GM10266 (cell line): ENCODE results near the gene PLXNA2.

Experiments
- DNase-seq: peaks from one replicate; pipeline ENCODE4 v3.0.0; 2012; ENCODE audit errors: extremely low spot score
- TF ChIP-seq, protein P1 (sequence below): IDR thresholded peaks from 2 replicates; pipeline ENCODE4 v1.5.1; 2012; ENCODE audit warnings: mild to moderate bottlenecking, low read depth; ENCODE audit not compliant: control insufficient read depth, insufficient read depth; ENCODE audit errors: missing control alignments

The PLXNA2 gene

DNA sequence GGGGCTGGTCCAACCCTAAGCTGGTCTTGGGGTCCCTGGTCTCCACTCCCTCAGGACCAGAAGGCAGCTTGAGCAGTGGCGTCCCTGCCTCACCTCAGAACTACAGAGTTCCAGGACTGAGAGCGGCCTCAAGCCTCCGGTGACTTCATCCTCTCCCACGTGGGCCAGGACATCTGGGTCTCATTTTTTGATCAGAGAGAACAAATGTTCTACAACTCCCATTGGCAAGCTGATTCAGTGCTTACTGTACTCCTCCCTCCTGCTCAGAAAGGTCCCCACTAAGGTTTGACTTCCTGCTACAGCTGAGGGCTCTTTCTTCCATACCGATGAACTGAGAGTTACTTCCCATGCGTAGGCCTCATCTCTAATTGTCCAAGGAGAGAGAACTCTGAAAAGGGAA, 78.5 kb downstream of the PLXNA2 start:
- TF ChIP-seq, protein P1, sequence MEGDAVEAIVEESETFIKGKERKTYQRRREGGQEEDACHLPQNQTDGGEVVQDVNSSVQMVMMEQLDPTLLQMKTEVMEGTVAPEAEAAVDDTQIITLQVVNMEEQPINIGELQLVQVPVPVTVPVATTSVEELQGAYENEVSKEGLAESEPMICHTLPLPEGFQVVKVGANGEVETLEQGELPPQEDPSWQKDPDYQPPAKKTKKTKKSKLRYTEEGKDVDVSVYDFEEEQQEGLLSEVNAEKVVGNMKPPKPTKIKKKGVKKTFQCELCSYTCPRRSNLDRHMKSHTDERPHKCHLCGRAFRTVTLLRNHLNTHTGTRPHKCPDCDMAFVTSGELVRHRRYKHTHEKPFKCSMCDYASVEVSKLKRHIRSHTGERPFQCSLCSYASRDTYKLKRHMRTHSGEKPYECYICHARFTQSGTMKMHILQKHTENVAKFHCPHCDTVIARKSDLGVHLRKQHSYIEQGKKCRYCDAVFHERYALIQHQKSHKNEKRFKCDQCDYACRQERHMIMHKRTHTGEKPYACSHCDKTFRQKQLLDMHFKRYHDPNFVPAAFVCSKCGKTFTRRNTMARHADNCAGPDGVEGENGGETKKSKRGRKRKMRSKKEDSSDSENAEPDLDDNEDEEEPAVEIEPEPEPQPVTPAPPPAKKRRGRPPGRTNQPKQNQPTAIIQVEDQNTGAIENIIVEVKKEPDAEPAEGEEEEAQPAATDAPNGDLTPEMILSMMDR = no peak
- DNase-seq = no peak

DNA sequence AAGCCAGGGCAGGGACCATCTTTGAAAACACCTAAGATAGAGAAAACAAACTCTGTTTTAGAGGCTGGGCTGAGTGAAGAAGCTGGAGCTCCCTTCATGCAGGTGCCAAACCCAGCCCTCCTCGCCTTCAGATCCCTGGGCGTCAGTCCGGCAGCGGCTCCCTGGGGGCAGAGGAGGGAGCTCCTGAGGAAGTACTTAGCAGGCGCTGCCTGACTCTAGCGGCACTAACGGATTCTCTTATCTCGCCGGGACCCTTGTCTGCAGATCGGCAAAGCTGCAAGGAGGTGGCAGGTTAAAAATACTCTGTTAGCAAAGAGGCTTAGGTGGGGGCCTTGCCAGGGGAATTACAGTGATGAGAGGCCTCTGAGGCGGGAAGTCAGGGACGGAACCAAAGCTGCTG, 79.6 kb downstream of the PLXNA2 start:
- TF ChIP-seq, protein P1 = no peak
- no peak for DNase-seq

DNA sequence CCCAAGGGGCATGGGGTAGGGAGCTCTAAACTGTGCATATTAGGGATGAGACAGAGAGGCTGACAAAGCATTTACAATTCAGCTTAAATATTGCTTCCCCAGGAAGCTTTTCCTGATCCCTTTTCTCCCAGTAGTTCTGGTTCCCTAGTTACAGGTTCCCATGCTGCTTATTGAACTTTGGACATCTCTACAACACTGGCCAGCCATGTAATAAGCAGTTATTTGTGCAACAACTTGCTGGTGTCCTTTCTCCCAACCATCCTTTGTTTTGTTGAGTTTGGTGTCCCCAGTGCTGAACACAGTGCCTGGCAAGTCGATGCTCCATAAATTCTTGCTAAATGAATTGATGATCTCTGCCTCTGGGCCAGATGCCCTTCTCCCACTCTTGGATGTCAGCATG, 80.6 kb downstream of the PLXNA2 start:
- TF ChIP-seq, protein P1 = no peak
- no peak for DNase-seq

DNA sequence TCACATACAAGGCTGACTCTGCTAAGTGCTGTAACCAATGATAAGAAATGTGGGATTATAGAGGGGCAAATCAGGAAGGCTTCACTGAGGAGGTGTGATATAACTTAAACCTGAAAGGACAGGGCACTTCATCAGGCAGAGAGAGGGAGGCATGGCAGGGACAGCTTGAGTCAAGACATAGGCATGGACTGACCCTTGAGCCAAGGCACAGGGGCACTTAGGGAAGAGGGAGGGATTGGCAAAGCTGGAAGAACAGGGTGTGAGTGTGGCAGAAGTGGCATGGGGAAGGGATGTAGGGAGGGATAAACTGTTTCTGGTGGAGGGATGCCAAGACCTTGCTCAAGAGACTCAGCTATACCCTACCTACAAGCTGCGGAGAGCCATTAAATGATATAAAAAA, 81.3 kb downstream of the PLXNA2 start:
- DNase-seq = no peak
- TF ChIP-seq, protein P1 = no peak

DNA sequence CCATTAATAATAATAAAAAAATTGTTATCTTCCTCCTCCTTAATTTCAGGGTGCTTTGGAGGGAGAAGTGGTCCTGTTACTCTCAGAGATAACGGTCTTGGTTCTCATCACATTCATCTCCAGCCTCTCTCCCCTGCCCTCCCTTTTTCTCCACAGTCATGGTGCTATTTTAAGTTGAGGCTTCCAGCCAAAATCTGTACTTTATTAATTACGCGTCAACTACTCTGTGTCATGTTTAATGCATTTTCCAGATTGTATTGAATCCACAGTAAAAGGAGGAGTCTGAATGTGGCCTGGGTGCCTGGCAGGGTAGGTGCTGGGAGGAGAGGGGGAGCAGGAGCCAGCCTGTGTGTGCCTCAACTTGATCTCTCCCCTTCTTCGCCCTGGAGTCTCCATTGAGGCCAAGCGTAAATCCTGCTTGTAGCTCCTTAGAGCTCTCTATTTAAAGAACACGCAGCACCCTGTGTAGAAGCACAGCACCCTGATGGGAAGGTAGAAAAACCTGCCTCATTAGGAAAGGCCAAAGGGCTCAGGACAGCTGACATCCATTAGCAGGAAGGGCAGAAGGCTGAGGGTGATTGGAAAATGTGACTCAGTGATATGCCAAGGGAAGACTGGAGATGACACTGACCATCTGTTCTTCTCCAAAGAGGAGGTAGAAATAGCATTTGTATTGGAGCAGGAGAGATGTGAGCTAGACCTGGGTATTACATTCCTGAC, 82.4 kb downstream of the PLXNA2 start:
- TF ChIP-seq, protein P1 = no peak
- no peak for DNase-seq

DNA sequence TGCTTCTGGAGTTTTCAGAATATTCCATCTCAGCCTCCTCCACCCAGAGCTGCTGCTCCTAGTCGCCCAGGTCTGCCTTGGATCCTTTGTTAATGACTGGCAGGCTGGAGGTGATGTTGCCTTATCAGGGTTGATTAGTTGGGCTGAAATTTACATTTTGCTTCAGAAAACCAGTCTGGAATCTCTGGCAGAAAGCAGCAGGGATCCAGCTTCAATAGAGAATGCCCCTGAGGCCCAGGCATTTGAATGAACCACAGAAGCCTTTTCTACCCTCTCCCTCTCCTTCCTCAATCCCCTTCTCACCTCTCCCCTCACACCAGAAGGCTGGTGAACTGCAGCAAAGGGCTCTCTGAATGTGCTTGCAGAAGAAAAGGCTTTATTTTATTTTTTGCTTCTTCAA, 83.2 kb downstream of the PLXNA2 start:
- DNase-seq = no peak
- TF ChIP-seq, protein P1 = no peak

DNA sequence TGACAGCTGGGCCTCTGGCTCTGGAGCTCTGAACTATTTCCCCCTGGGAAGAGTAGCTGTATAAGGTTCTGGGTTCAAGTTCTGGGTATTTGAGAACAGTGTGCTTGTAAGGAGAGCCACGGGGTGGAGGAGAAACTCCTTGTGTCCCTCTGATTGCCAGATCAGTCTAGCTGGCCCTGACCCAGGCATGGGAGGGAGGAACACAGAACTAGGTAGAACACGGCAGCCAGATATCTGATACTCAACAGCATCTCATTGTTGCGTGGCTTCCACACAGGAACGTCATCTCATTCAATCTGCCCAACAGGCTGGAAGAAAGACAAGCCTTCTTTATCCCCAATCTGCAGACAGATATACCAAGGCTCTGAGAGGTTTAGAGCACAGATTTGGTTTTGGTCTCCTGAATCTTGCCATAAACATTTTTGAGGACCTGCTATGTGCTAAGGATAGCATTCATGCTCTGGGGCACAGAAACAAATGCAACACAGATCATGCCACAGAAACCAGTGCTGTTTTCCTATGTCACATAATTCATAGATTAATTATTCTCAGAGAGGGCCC, 83.8 kb downstream of the PLXNA2 start:
- DNase-seq = no peak
- TF ChIP-seq, protein P1 = no peak
